ENCODE data around the gene GRIA1. TPM values are rescaled to one million over a fixed set of nuclear protein-coding genes. Genes with fewer than 3 reads are reported as not detected.

GRIA1 gene
- total RNA-seq, 1 donor from 2014 or later: 3.3 TPM

DNA sequence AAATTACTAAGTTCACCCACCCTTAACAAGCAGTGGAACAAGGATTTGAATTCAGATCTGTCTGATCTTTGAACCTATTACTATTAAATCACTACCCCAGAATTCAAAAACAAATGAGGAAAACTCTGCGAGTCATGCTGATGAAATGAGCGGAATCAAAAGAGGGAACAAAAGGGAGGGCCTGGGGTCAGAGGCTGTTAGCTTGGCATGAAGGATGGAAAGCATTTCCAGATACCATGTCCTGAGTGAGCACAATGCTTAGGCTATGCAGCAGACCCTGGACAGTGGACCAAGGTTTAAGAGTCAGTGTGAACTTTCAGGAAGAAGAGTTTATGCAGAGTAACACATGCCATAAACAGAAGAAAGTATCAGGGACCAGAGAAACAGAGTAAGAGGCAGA is 30.5 kb downstream of the GRIA1 start:
- Histone ChIP-seq H3K27me3 (no peaks in the 10 kb centered on the region), H3K79me2 (ENCODE audit: low read depth) (no peaks in the 10 kb centered on the region), H4K20me1 (ENCODE audit: low read depth) (no peaks in the 10 kb centered on the region), H3K4me3 (no peak overlapping the region), H3K4me2 (no peak overlapping the region), H3K27ac (no peak overlapping the region), H3F3A (ENCODE audit: low read depth) (peaks cover 27% of the 10 kb centered on the region), H2AFZ (replicated peaks) (peak overlapping the region; percentile 73), H3K9me3 (ENCODE audit: low read depth) (no peaks in the 10 kb centered on the region), H3K9ac (no peak overlapping the region), H3K36me3 (no peaks in the 10 kb centered on the region), H3K4me1 (peaks cover 38% of the 10 kb centered on the region)
- peak overlapping the region; percentile 88 for H3K27ac Mint-ChIP-seq
- H3K4me1 Mint-ChIP-seq: peaks cover 57% of the 10 kb centered on the region
- no peaks in the 10 kb centered on the region for H3K36me3 Mint-ChIP-seq
- TF ChIP-seq EZH2 (IDR thresholded peaks at IDR 0.05) (no peak), EZH2phosphoT487 (IDR thresholded peaks at IDR 0.05) (no peak)
- TF ChIP-seq, protein P1, sequence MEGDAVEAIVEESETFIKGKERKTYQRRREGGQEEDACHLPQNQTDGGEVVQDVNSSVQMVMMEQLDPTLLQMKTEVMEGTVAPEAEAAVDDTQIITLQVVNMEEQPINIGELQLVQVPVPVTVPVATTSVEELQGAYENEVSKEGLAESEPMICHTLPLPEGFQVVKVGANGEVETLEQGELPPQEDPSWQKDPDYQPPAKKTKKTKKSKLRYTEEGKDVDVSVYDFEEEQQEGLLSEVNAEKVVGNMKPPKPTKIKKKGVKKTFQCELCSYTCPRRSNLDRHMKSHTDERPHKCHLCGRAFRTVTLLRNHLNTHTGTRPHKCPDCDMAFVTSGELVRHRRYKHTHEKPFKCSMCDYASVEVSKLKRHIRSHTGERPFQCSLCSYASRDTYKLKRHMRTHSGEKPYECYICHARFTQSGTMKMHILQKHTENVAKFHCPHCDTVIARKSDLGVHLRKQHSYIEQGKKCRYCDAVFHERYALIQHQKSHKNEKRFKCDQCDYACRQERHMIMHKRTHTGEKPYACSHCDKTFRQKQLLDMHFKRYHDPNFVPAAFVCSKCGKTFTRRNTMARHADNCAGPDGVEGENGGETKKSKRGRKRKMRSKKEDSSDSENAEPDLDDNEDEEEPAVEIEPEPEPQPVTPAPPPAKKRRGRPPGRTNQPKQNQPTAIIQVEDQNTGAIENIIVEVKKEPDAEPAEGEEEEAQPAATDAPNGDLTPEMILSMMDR (IDR thresholded peaks at IDR 0.05): no peak
- no peak overlapping the region for H3K4me3 Mint-ChIP-seq
- H3K9me3 Mint-ChIP-seq: no peaks in the 10 kb centered on the region
- H3K27me3 Mint-ChIP-seq (ENCODE audit: insufficient read depth, low read depth): no peaks in the 10 kb centered on the region
- DNase-seq (ENCODE audit: low spot score): no peak

- DNase-seq (ENCODE audit: low spot score): no peak
- H3K27me3 ChIP-seq: no peaks in the 10 kb centered on the region
- peaks cover 20% of the 10 kb centered on the region for H3K4me1 ChIP-seq
- no peaks in the 10 kb centered on the region for H3K9me3 Mint-ChIP-seq
- no peak overlapping the region for H2AFZ ChIP-seq (replicated peaks)
- H3K36me3 Mint-ChIP-seq: no peaks in the 10 kb centered on the region
- no peaks in the 10 kb centered on the region for H3K27me3 Mint-ChIP-seq (ENCODE audit: insufficient read depth, low read depth)
- no peak overlapping the region for H3K4me3 Mint-ChIP-seq
- TF ChIP-seq, protein P1 (IDR thresholded peaks at IDR 0.05): no peak
- TF ChIP-seq EZH2 (IDR thresholded peaks at IDR 0.05) (no peak), EZH2phosphoT487 (IDR thresholded peaks at IDR 0.05) (no peak)
- no peak overlapping the region for H3K4me2 ChIP-seq
- peak overlapping the region; percentile 4 for H3K27ac Mint-ChIP-seq
- no peaks in the 10 kb centered on the region for H3K79me2 ChIP-seq (ENCODE audit: low read depth)
- peaks cover 50% of the 10 kb centered on the region for H3K4me1 Mint-ChIP-seq
- peaks cover 5% of the 10 kb centered on the region for H3F3A ChIP-seq (ENCODE audit: low read depth)
- no peaks in the 10 kb centered on the region for H4K20me1 ChIP-seq (ENCODE audit: low read depth)
- H3K9me3 ChIP-seq (ENCODE audit: low read depth): no peaks in the 10 kb centered on the region
- H3K27ac ChIP-seq: no peak overlapping the region
- no peak overlapping the region for H3K4me3 ChIP-seq
- no peak overlapping the region for H3K9ac ChIP-seq
- H3K36me3 ChIP-seq: no peaks in the 10 kb centered on the region
Observed at GRCh38 chr5:153523211-153523610, 32.7 kb downstream of the GRIA1 start.

DNA sequence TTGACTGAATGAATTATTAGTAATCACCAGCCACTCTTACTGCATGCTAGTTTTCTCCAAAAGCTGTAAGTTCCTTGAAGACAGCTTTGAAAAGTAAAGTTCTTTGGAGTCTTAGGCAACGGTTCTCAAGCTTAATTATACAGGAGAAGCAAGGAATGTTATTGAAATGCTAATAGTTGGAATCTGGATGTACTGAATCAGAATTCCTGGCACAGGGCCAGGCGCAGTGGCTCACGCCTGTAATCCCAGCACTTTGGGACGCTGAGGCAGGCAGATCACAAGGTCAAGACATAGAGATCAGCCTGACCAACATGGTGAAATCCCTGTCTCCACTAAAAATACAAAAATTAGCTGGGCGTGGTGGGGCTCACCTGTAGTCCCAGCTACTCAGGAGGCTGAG is 33.4 kb downstream of the GRIA1 start:
- H3K36me3 ChIP-seq: no peaks in the 10 kb centered on the region
- no peaks in the 10 kb centered on the region for H3F3A ChIP-seq (ENCODE audit: low read depth)
- TF ChIP-seq EZH2 (IDR thresholded peaks at IDR 0.05) (no peak), EZH2phosphoT487 (IDR thresholded peaks at IDR 0.05) (no peak)
- TF ChIP-seq, protein P1 (IDR thresholded peaks at IDR 0.05): no peak
- H3K4me2 ChIP-seq: no peak overlapping the region
- Mint-ChIP-seq H3K27ac (no peak overlapping the region), H3K36me3 (peaks cover 2% of the 10 kb centered on the region), H3K27me3 (ENCODE audit: insufficient read depth, low read depth) (no peaks in the 10 kb centered on the region), H3K4me3 (no peak overlapping the region), H3K4me1 (peaks cover 46% of the 10 kb centered on the region), H3K9me3 (no peaks in the 10 kb centered on the region)
- no peak overlapping the region for H2AFZ ChIP-seq (replicated peaks)
- no peak overlapping the region for H3K27ac ChIP-seq
- no peaks in the 10 kb centered on the region for H4K20me1 ChIP-seq (ENCODE audit: low read depth)
- H3K9me3 ChIP-seq (ENCODE audit: low read depth): no peaks in the 10 kb centered on the region
- no peak overlapping the region for H3K9ac ChIP-seq
- no peaks in the 10 kb centered on the region for H3K27me3 ChIP-seq
- DNase-seq (ENCODE audit: low spot score): no peak
- no peaks in the 10 kb centered on the region for H3K79me2 ChIP-seq (ENCODE audit: low read depth)
- H3K4me1 ChIP-seq: peaks cover 20% of the 10 kb centered on the region
- no peak overlapping the region for H3K4me3 ChIP-seq

Measured in neural progenitor cell (in vitro differentiated cells).